Measurements from ENCODE around the gene CCDC178.

The CCDC178 gene

DNA sequence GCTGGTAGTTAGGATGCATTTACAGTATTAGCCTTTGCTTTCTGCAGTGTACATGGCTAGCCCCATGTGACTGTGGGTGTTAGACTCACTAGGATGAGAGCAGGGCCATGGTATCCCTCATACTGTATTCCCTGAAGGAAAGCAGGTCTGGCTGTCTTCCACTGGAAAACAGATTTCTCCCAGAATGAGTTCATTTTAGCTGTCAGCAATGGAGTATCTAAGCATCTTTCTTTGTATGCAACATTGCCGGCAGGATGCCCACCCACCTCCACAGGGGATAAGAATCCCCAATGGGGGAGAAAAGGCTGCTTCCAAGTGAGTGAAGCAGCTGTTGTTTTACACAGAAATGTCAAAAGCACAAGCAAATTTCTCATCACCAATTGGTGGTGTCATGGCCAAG is 525.0 kb downstream of the CCDC178 start:
- no peak for DNase-seq (ENCODE audit: low spot score)

DNA sequence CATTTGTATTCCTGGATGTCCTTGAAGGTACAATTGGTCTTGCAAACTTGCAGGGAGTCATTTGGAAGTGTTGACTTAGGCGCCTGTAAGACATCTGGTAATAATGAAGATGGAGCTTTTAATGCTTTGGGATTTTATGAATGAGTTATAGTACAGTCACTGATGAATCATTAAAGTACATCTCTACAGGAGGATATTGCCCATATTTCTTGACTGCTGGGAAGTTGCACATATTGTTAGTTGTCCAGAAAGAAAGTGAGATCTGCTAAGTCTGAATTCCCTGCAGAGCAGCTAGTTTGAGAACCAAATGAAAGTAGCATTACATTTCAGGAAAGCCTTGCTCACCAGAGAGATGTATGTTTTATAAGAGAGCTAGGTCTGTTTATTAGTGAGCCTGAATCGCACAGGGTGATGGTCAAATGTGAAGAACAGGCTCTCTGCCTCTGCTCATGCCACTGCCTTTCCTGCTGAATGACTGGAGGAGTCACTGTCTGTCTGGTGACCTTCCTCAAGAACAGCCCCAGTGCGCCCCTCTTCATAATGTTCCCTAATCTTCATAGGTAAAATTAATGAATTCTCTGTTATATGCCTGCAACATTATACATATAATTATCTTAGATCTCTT is 528.7 kb downstream of the CCDC178 start:
- DNase-seq (ENCODE audit: low spot score), result no peak

GRCh38 chr18:32910694-32911296 is 529.7 kb downstream of the CCDC178 start:
- no peak for DNase-seq (ENCODE audit: low spot score)

GRCh38 chr18:32909798-32910561 is 530.5 kb downstream of the CCDC178 start:
- no peak for DNase-seq (ENCODE audit: low spot score)

- no peak for DNase-seq (ENCODE audit: low spot score)
Measured at GRCh38 chr18:32908424-32908805, 532.1 kb downstream of the CCDC178 start.

- no peak for DNase-seq (ENCODE audit: low spot score)
Measured at GRCh38 chr18:32907648-32908423, 532.7 kb downstream of the CCDC178 start.

- no peak for DNase-seq (ENCODE audit: low spot score)
Measured at GRCh38 chr18:32907311-32907585, 533.3 kb downstream of the CCDC178 start.

GRCh38 chr18:32906506-32907310 is 533.8 kb downstream of the CCDC178 start:
- DNase-seq (ENCODE audit: low spot score), result no peak

GRCh38 chr18:32905651-32906050 is 534.9 kb downstream of the CCDC178 start:
- no peak for DNase-seq (ENCODE audit: low spot score)

DNA sequence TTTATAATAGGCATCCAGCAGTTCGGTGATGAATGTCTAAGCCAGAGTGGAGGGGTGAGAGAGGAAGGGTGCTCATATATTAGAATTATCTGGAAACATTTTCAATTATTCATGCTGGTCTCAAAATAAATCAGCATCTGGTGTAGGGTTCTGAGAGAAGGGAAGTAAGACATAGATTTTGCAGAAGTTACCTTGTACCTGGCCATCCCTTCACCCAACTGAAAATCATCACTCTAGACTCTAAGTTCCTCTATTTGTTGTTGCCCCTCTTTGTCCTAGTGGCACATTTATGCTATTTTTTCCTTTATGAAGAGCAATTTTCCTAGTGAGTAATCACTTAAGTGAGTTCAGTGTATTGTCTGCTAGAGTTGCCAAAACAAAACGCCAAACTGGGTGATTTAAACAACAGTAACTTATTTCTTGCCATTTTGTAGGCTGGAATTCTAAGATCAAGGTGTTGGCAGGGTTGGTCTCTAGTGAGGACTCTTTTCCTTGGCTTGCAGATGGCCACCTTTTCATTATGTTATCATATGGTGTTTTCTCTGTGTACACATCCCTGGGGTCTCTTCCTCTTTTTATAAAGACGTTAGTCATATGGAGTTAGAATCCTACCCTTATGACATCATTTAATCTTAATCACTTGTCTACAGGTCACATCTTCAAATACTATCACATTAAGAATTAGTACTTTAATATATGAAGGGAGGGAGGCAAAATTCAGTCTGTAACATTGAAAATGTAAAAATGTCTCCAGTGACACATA is 537.8 kb downstream of the CCDC178 start:
- no peak for DNase-seq (ENCODE audit: low spot score)

DNA sequence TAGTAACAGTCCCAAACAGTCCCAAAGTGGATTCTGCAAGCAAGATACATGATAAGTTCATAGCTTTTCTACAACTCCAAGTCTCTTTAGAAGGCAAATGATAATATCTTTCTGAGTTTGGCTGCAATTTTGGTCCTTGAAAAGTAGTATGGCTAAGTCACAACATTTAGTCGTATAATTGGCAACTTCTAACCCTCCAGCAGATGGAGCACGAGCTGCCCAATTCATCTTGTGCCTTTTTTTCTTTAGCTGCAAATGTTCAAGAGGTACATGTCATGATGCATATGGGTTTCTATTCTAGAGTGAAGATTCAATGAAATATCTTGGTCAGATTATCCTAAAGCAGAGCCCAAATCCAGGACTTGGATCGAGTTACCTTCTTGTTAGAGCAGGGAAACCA is 540.7 kb downstream of the CCDC178 start:
- no peak for DNase-seq (ENCODE audit: low spot score)

- no peak for DNase-seq (ENCODE audit: low spot score)
Measured at GRCh38 chr18:32896776-32897547, 543.6 kb downstream of the CCDC178 start.

DNA sequence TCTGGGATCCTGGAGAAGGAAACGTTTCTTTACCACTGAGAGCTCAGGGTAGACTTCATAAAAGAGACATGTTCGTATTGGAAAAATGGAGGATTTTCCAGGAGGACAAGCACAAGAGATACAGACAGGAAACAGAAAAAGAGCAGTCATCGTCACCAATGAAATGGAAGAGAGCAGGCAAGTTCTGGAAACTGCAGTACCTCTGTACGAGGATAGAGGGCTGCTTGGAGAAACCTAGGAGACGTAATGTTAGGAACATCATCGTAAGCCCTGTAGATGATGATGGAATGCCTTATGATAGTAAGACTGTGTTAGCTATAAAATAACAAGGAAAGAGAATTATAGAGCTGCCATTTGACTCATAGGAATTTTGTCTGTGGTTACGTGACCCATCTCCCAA is 546.6 kb downstream of the CCDC178 start:
- DNase-seq (ENCODE audit: low spot score), result no peak

GRCh38 chr18:32891797-32892196 is 548.7 kb downstream of the CCDC178 start:
- no peak for DNase-seq (ENCODE audit: low spot score)

DNA sequence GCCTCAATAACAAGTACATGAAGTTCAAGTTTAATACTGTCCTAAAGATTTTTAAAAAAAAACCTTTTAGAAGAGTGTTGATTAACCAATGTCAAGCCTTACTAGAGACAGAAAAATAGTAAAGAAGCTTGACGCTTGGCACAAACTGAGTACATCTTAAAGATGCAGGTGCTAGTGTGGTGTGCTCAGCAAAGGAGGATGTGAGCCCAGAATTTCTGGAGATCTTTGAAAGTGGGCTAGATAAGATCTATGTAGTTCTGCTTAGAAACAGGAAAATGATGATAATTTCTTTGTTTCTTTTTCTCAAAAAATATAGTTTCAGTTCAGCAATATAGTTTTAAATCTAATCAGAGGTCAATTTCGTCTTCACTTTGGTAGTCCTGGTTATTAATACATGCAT is 549.4 kb downstream of the CCDC178 start:
- DNase-seq (ENCODE audit: low spot score), result no peak

- no peak for DNase-seq (ENCODE audit: low spot score)
Measured at GRCh38 chr18:32889615-32890593, 550.6 kb downstream of the CCDC178 start.

- DNase-seq (ENCODE audit: low spot score), result no peak
Measured at GRCh38 chr18:32888306-32888705, 552.2 kb downstream of the CCDC178 start.
